Measurements from ENCODE around the gene MUC2.

MUC2 gene

GRCh38 chr11:1032310-1032891 is 42.3 kb upstream of the MUC2 start:
- no peak for DNase-seq
- peaks cover 84% of the 10 kb centered on the region for H3K27me3 ChIP-seq (replicated peaks; ENCODE audit: insufficient read depth, low read length)
- no peaks in the 10 kb centered on the region for H3K9me2 ChIP-seq (replicated peaks; ENCODE audit: insufficient read depth, low read length)
- no peaks in the 10 kb centered on the region for H3K36me3 ChIP-seq (replicated peaks; ENCODE audit: insufficient read depth, low read length)
- H2AFZ ChIP-seq (ENCODE audit: low read length) = no peak overlapping the region
- no peaks in the 10 kb centered on the region for H3K79me2 ChIP-seq (ENCODE audit: low read length)
- no peaks in the 10 kb centered on the region for H4K20me1 ChIP-seq (ENCODE audit: insufficient read depth, low read length)
- H3K9ac ChIP-seq (ENCODE audit: low read length) = no peak overlapping the region
- H3K27ac ChIP-seq (ENCODE audit: low read length) = no peak overlapping the region
- no peak overlapping the region for H3K4me2 ChIP-seq (ENCODE audit: low read depth, low read length)
- TF ChIP-seq, protein P1, sequence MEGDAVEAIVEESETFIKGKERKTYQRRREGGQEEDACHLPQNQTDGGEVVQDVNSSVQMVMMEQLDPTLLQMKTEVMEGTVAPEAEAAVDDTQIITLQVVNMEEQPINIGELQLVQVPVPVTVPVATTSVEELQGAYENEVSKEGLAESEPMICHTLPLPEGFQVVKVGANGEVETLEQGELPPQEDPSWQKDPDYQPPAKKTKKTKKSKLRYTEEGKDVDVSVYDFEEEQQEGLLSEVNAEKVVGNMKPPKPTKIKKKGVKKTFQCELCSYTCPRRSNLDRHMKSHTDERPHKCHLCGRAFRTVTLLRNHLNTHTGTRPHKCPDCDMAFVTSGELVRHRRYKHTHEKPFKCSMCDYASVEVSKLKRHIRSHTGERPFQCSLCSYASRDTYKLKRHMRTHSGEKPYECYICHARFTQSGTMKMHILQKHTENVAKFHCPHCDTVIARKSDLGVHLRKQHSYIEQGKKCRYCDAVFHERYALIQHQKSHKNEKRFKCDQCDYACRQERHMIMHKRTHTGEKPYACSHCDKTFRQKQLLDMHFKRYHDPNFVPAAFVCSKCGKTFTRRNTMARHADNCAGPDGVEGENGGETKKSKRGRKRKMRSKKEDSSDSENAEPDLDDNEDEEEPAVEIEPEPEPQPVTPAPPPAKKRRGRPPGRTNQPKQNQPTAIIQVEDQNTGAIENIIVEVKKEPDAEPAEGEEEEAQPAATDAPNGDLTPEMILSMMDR (IDR thresholded peaks at IDR 0.05; ENCODE audit: low read length) = no peak
- TF ChIP-seq EZH2 (optimal IDR thresholded peaks at IDR 0.05; ENCODE audit: low read depth, low read length) = no peak
- no peak for TF ChIP-seq EZH2phosphoT487 (IDR thresholded peaks at IDR 0.05; ENCODE audit: low read length)
- H3K4me3 ChIP-seq (ENCODE audit: low read length) = no peak overlapping the region
- no peaks in the 10 kb centered on the region for H3F3A ChIP-seq (ENCODE audit: insufficient read depth, low read length)
- no peaks in the 10 kb centered on the region for H3K9me3 ChIP-seq (replicated peaks; ENCODE audit: insufficient read depth, low read length)
- no peaks in the 10 kb centered on the region for H3K4me1 ChIP-seq (ENCODE audit: low read length)

DNA sequence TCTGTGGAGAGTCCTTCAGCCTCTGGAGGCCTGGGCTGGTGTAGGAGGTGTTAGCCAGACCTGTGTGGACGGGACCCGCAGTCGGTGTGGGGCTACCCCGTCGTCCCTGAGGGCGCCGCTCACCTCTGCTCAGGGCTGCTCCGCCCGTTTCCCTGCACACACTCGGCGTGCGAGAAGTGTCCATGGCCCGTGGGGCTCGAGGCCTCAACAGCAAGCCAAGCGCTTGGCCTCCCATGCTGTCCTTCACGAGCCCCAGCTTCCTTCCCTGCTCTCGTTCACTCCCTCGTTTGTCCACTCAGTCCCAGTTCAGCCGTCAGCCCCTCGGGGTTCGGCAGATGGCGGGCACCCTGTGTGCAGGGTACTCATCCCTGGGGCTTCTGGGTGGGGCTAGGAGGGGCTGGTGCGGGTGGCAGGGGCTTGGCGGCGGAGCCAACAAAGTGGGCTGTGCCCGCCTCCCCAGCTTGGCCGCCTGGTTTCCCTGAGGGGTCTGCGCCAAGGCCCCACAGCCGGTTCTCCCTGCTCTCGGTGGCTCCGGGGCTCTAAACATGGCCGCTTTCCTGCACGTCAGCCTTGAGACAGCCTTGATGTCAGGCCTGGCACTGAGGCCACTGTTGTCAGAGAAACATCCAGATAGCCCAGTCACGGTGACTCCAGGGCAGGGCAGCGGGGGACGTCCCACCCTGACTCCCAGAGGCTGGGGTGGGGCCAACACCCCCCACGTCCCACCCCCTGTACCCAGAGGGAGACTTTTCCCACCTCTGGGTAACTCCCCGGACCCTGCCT is 41.5 kb upstream of the MUC2 start:
- Histone ChIP-seq H3K4me1 (ENCODE audit: low read length) (no peaks in the 10 kb centered on the region), H3K27me3 (replicated peaks; ENCODE audit: insufficient read depth, low read length) (peaks cover 82% of the 10 kb centered on the region), H3K79me2 (ENCODE audit: low read length) (no peaks in the 10 kb centered on the region), H2AFZ (ENCODE audit: low read length) (no peak overlapping the region), H3K9ac (ENCODE audit: low read length) (no peak overlapping the region), H3F3A (ENCODE audit: insufficient read depth, low read length) (no peaks in the 10 kb centered on the region), H3K9me2 (replicated peaks; ENCODE audit: insufficient read depth, low read length) (no peaks in the 10 kb centered on the region), H3K4me2 (ENCODE audit: low read depth, low read length) (no peak overlapping the region), H3K36me3 (replicated peaks; ENCODE audit: insufficient read depth, low read length) (no peaks in the 10 kb centered on the region), H3K27ac (ENCODE audit: low read length) (no peak overlapping the region), H3K9me3 (replicated peaks; ENCODE audit: insufficient read depth, low read length) (no peaks in the 10 kb centered on the region), H4K20me1 (ENCODE audit: insufficient read depth, low read length) (no peaks in the 10 kb centered on the region), H3K4me3 (ENCODE audit: low read length) (no peak overlapping the region)
- TF ChIP-seq, protein P1 (IDR thresholded peaks at IDR 0.05; ENCODE audit: low read length) = no peak
- TF ChIP-seq EZH2 (optimal IDR thresholded peaks at IDR 0.05; ENCODE audit: low read depth, low read length) (no peak), EZH2phosphoT487 (IDR thresholded peaks at IDR 0.05; ENCODE audit: low read length) (no peak)
- no peak for DNase-seq

- H3K36me3 ChIP-seq (replicated peaks; ENCODE audit: insufficient read depth, low read length) = no peaks in the 10 kb centered on the region
- H2AFZ ChIP-seq (ENCODE audit: low read length) = no peak overlapping the region
These were observed 40.7 kb upstream of the MUC2 start for GRCh38 chr11:1034001-1034400.

More at GRCh38 chr11:1034001-1034400, 40.7 kb upstream of the MUC2 start:
- DNase-seq = no peak
- Histone ChIP-seq H3K4me3 (ENCODE audit: low read length) (no peak overlapping the region), H3K4me1 (ENCODE audit: low read length) (no peaks in the 10 kb centered on the region), H3K9me3 (replicated peaks; ENCODE audit: insufficient read depth, low read length) (no peaks in the 10 kb centered on the region), H3K27me3 (replicated peaks; ENCODE audit: insufficient read depth, low read length) (peaks cover 78% of the 10 kb centered on the region), H3K4me2 (ENCODE audit: low read depth, low read length) (no peak overlapping the region), H3F3A (ENCODE audit: insufficient read depth, low read length) (no peaks in the 10 kb centered on the region), H3K79me2 (ENCODE audit: low read length) (no peaks in the 10 kb centered on the region), H3K27ac (ENCODE audit: low read length) (no peak overlapping the region), H3K9ac (ENCODE audit: low read length) (no peak overlapping the region), H3K9me2 (replicated peaks; ENCODE audit: insufficient read depth, low read length) (no peaks in the 10 kb centered on the region), H4K20me1 (ENCODE audit: insufficient read depth, low read length) (no peaks in the 10 kb centered on the region)
- TF ChIP-seq EZH2phosphoT487 (IDR thresholded peaks at IDR 0.05; ENCODE audit: low read length) (no peak), EZH2 (optimal IDR thresholded peaks at IDR 0.05; ENCODE audit: low read depth, low read length) (no peak)
- TF ChIP-seq, protein P1 (IDR thresholded peaks at IDR 0.05; ENCODE audit: low read length) = no peak

Measured in MM.1S (cell line).